K562 (cell line): ENCODE measurements around the gene NDUFS5. TPM values are rescaled to one million over a fixed set of nuclear protein-coding genes. Genes with fewer than 3 reads are reported as not detected.

Experiments
- ARHGAP35 ChIP-seq: fragments of 450-650 bp; IDR thresholded peaks from 2 replicates; pipeline ENCODE4 v1.6.1; 2018; ENCODE audit not compliant: partially characterized antibody
- ATF6 ChIP-seq: sonication (generic); formaldehyde crosslinking; IDR thresholded peaks from 2 replicates; pipeline ENCODE4 v1.4.0; 2020; ENCODE audit warnings: mild to moderate bottlenecking, missing genetic modification reagents
- ATF7 ChIP-seq: fragments of 450-650 bp; IDR thresholded peaks from 2 replicates; pipeline ENCODE4 v1.7.1; 2014; ENCODE audit warnings: mild to moderate bottlenecking, moderate library complexity
- BCOR ChIP-seq: fragments of 450-650 bp; IDR thresholded peaks from 2 replicates; pipeline ENCODE4 v1.6.1; 2016
- BRD9 ChIP-seq: fragments of 450-650 bp; IDR thresholded peaks from 2 replicates; pipeline ENCODE4 v1.6.1; 2018; ENCODE audit warnings: low read depth; ENCODE audit not compliant: partially characterized antibody
- BRF1 ChIP-seq: IDR thresholded peaks from 3 replicates; pipeline ENCODE4 v1.6.1; 2011; ENCODE audit warnings: borderline replicate concordance, mild to moderate bottlenecking; ENCODE audit not compliant: insufficient read length; ENCODE audit errors: extremely low read depth
- CEBPG ChIP-seq, 3 experiments: fragments of 200-800 bp in 1 of 3; sonication (Bioruptor generic) in 1 of 3; sonication (generic) in 1 of 3; formaldehyde crosslinking in 1 of 3; IDR thresholded peaks in 2 of 3; conservative IDR thresholded peaks in 1 of 3; 2 replicates each; pipeline versions ENCODE4 v1.6.1 to v1.8.0; 2016 to 2022; ENCODE audit warnings: missing compliant biosample characterization in 2 of 3, missing genetic modification characterization in 2 of 3, mild to moderate bottlenecking in 1 of 3, missing genetic modification reagents in 1 of 3
- CREM ChIP-seq: IDR thresholded peaks from 2 replicates; pipeline ENCODE4 v1.6.1; 2014; ENCODE audit warnings: antibody characterized with exemption, low read depth
- EWSR1 ChIP-seq: fragments of 450-650 bp; IDR thresholded peaks from 2 replicates; pipeline ENCODE4 v1.6.1; 2018; ENCODE audit warnings: borderline replicate concordance, mild to moderate bottlenecking, low read depth, moderate library complexity; ENCODE audit not compliant: partially characterized antibody
- MBD1 ChIP-seq: fragments of 250-450 bp; sonication (Bioruptor Pico); IDR thresholded peaks from 2 replicates; pipeline ENCODE4 v1.8.0; 2022; ENCODE audit warnings: inconsistent platforms
- NFIX ChIP-seq: fragments of 250-450 bp; sonication (Bioruptor Pico); IDR thresholded peaks from 2 replicates; pipeline ENCODE4 v1.4.0; 2020; ENCODE audit warnings: low read depth, mild to moderate bottlenecking, moderate library complexity
- SAP30 ChIP-seq: fragments of 200-600 bp; sonication (generic); IDR thresholded peaks from 2 replicates; pipeline ENCODE4 v1.6.1; 2012; ENCODE audit warnings: borderline replicate concordance, low read depth, mild to moderate bottlenecking, moderate library complexity, low read length, control low read depth, inconsistent platforms; ENCODE audit not compliant: insufficient read depth, poor library complexity, severe bottlenecking
- SMAD3 ChIP-seq: fragments of 450-650 bp; formaldehyde crosslinking; conservative IDR thresholded peaks from 2 replicates; pipeline ENCODE4 v1.4.0; 2020; ENCODE audit warnings: mild to moderate bottlenecking
- SMAD4 ChIP-seq: fragments of 250-450 bp; sonication (Bioruptor Pico); conservative IDR thresholded peaks from 2 replicates; pipeline ENCODE4 v1.8.0; 2021; ENCODE audit warnings: inconsistent platforms, mild to moderate bottlenecking, moderate library complexity
- SMARCA5 ChIP-seq: fragments of 450-650 bp; IDR thresholded peaks from 2 replicates; pipeline ENCODE4 v1.6.1; 2016
- SRSF9 ChIP-seq: fragments of 200-400 bp; formaldehyde crosslinking; IDR thresholded peaks from 2 replicates; pipeline ENCODE4 v1.6.1; 2017; ENCODE audit warnings: low read depth, low read length, borderline replicate concordance
- TCFL5 ChIP-seq: fragments of 250-450 bp; sonication (Bioruptor Pico); conservative IDR thresholded peaks from 2 replicates; pipeline ENCODE4 v1.6.1; 2021; ENCODE audit warnings: mild to moderate bottlenecking, moderate library complexity, matching md5 sums
- USF1 ChIP-seq: sonication (generic); formaldehyde crosslinking; IDR thresholded peaks from 2 replicates; pipeline ENCODE4 v1.9.0; 2022; ENCODE audit warnings: mild to moderate bottlenecking, missing genetic modification reagents
- ZFP91 ChIP-seq: sonication (generic); formaldehyde crosslinking; IDR thresholded peaks from 2 replicates; pipeline ENCODE4 v1.8.0; 2022; ENCODE audit warnings: mild to moderate bottlenecking, missing genetic modification reagents
- ZNF174 ChIP-seq: fragments of 250-450 bp; sonication (Bioruptor Pico); IDR thresholded peaks from 2 replicates; pipeline ENCODE4 v1.4.0; 2020; ENCODE audit warnings: mild to moderate bottlenecking
- ZZZ3 ChIP-seq: fragments of 450-650 bp; IDR thresholded peaks from 2 replicates; pipeline ENCODE4 v1.6.1; 2016; ENCODE audit warnings: antibody characterized with exemption, mild to moderate bottlenecking, moderate library complexity
- polyA plus RNA-seq, 8 experiments: library from polyadenylated mRNA; depleted of rRNA in 4 of 8; stranded (reverse) in 5 of 8; unstranded in 3 of 8; fragments of >200 nt; fragmentation: Nextera tagmentation in 2 of 8; fragmentation: Illumina TruSeq in 1 of 8; extraction: Ambion mirVana in 2 of 8; extraction: Trizol in 1 of 8; gene quantifications; 2 replicates each; pipeline versions ENCODE4 v1.2.1 to v1.2.3, GENCODE V29; 2011 to 2014; ENCODE audit warnings: inconsistent platforms in 1 of 8, missing spikeins in 1 of 8
- total RNA-seq, 7 experiments: library from RNA; depleted of rRNA in 6 of 7; stranded (reverse); fragments of >200 nt in 6 of 7; fragmentation: Illumina TruSeq in 2 of 7; extraction: Trizol in 2 of 7; gene quantifications; 2 replicates each; pipeline versions ENCODE4 v1.2.1 to v1.2.3, GENCODE V29; 2011 to 2021; ENCODE audit warnings: low replicate concordance in 1 of 7

NDUFS5 gene
- total and polyA plus RNA-seq, 9 of the 15 experiments (the other 6 are each of a cell fraction or from before 2014, with no cell fraction given), result 499 to 2,737 (median 1,281) TPM

GRCh38 chr1:39026051-39026865, at the start of gene NDUFS5 (continued):
- TF ChIP-seq BRF1, result no peak
- no peak for TF ChIP-seq NFIX
- TF ChIP-seq SMAD3 (CRISPR knock-in tag), result no peak
- no peak; the same call in 1 of the 2 replicates for TF ChIP-seq CEBPG (CRISPR knock-in tag; IDR thresholded peaks at IDR 0.05)
- TF ChIP-seq CEBPG (tag; conservative IDR thresholded peaks at IDR 0.05 in 1 of 2, IDR thresholded peaks at IDR 0.05 in 1 of 2), result 0 out of 4 replicates have a peak, but pooled peaks of 1 of the 2 experiments have one; percentile 39
- TF ChIP-seq ZFP91 (CRISPR knock-in tag), result no peak
- no peak for TF ChIP-seq MBD1 (CRISPR knock-in tag)
- peak; percentile 96 for TF ChIP-seq ATF7
- peak; percentile 98 for TF ChIP-seq CREM
- TF ChIP-seq BRD9, result no peak
- no peak for TF ChIP-seq EWSR1
- peak; percentile 68; the same call in 1 of the 2 replicates for TF ChIP-seq SMAD4 (CRISPR knock-in tag)
- peak; percentile 48; the same call in 1 of the 2 replicates for TF ChIP-seq SMARCA5
- TF ChIP-seq SRSF9, result no peak
- no peak for TF ChIP-seq TCFL5
- TF ChIP-seq ARHGAP35, result no peak
- peak; percentile 61; the same call in 1 of the 2 replicates for TF ChIP-seq ZZZ3
- peak; percentile 57 for TF ChIP-seq SAP30
- TF ChIP-seq USF1, result peak; percentile 42; the same call in 1 of the 2 replicates
- 0 out of 2 replicates have a peak, but pooled peaks have one; percentile 53 for TF ChIP-seq BCOR
- TF ChIP-seq ZNF174 (CRISPR knock-in tag), result no peak
- TF ChIP-seq ATF6 (CRISPR knock-in tag), result no peak
